Measurements from ENCODE around the gene TIGD4.

GRCh38 chr4:152748619-152749018 is 30.9 kb downstream of the TIGD4 start:
- TF ChIP-seq CTCF (IDR thresholded peaks at IDR 0.05; ENCODE audit: low read depth, low read length, poor library complexity, severe bottlenecking) (no peak), EZH2phosphoT487 (IDR thresholded peaks at IDR 0.05; ENCODE audit: borderline replicate concordance, low read length) (no peak)
